Liver (tissue), 9 donors: ENCODE results near the gene DSCAM. TPM values are rescaled to one million over a fixed set of nuclear protein-coding genes. Genes with fewer than 3 reads are reported as not detected.

ENCODE experiments used
- DNase-seq: peaks from one replicate; pipeline ENCODE4 v3.0.0-alpha.2; 2017; ENCODE audit warnings: low spot score
- H3K27ac ChIP-seq, 2 donors: one replicate each; pipeline ENCODE4 v1.7.0; 2013; ENCODE audit warnings: inconsistent platforms in 2 of 2, low read length in 2 of 2, control low read depth in 1 of 2, low read depth in 1 of 2, mild to moderate bottlenecking in 1 of 2
- H3K27me3 ChIP-seq, 4 donors: one replicate each; pipeline versions ENCODE4 v1.6.1 to v1.7.0; 2013; ENCODE audit warnings: low read length in 3 of 4, inconsistent platforms in 1 of 4, mild to moderate bottlenecking in 1 of 4, moderate library complexity in 1 of 4; ENCODE audit not compliant: control insufficient read depth in 4 of 4, insufficient read depth in 4 of 4
- H3K36me3 ChIP-seq, 4 donors: one replicate each; pipeline versions ENCODE4 v1.6.1 to v1.7.0; 2013; ENCODE audit warnings: low read length in 3 of 4, mild to moderate bottlenecking in 3 of 4, low read depth in 1 of 4, moderate library complexity in 1 of 4; ENCODE audit not compliant: control insufficient read depth in 4 of 4, insufficient read depth in 3 of 4
- H3K4me1 ChIP-seq, 4 donors: one replicate each; pipeline versions ENCODE4 v1.6.1 to v1.7.0; 2013; ENCODE audit warnings: low read length in 3 of 4, mild to moderate bottlenecking in 3 of 4, moderate library complexity in 1 of 4; ENCODE audit not compliant: control insufficient read depth in 4 of 4, insufficient read depth in 4 of 4
- H3K4me3 ChIP-seq, 3 donors: one replicate each; pipeline versions ENCODE4 v1.6.1 to v1.7.0; 2013; ENCODE audit warnings: low read length in 3 of 3, control low read depth in 1 of 3, low read depth in 1 of 3, mild to moderate bottlenecking in 1 of 3
- H3K9ac ChIP-seq, 2 donors: one replicate each; pipeline ENCODE4 v1.7.0; 2013; ENCODE audit warnings: low read length in 2 of 2, mild to moderate bottlenecking in 2 of 2, moderate library complexity in 2 of 2, control low read depth in 1 of 2, low read depth in 1 of 2
- H3K9me3 ChIP-seq, 4 donors: one replicate each; pipeline versions ENCODE4 v1.6.1 to v1.7.0; 2013; ENCODE audit warnings: low read length in 3 of 4; ENCODE audit not compliant: control insufficient read depth in 4 of 4
- EGR1 ChIP-seq, 2 donors: IDR thresholded peaks; 2 replicates each; pipeline ENCODE4 v1.6.1; 2016 to 2018; ENCODE audit warnings: antibody characterized with exemption in 2 of 2, low read depth in 2 of 2
- FOXA1 ChIP-seq: IDR thresholded peaks from 2 replicates; pipeline ENCODE4 v1.6.1; 2016; ENCODE audit warnings: antibody characterized with exemption
- FOXA2 ChIP-seq: IDR thresholded peaks from 2 replicates; pipeline ENCODE4 v1.6.1; 2016; ENCODE audit warnings: antibody characterized with exemption
- GABPA ChIP-seq, 2 donors: IDR thresholded peaks in 1 of 2; conservative IDR thresholded peaks in 1 of 2; 2 replicates each; pipeline ENCODE4 v1.6.1; 2016; ENCODE audit warnings: antibody characterized with exemption in 2 of 2, mild to moderate bottlenecking in 1 of 2, moderate library complexity in 1 of 2
- HNF4A ChIP-seq, 2 donors: conservative IDR thresholded peaks; 2 replicates each; pipeline ENCODE4 v1.6.1; 2016; ENCODE audit warnings: antibody characterized with exemption in 2 of 2, mild to moderate bottlenecking in 2 of 2
- HNF4G ChIP-seq: IDR thresholded peaks from 2 replicates; pipeline ENCODE4 v1.6.1; 2016; ENCODE audit warnings: antibody characterized with exemption
- JUND ChIP-seq, 2 donors: IDR thresholded peaks; 2 replicates each; pipeline ENCODE4 v1.6.1; 2016; ENCODE audit warnings: antibody characterized with exemption in 2 of 2
- NR2F2 ChIP-seq: IDR thresholded peaks from 2 replicates; pipeline ENCODE4 v1.6.1; 2016; ENCODE audit warnings: antibody characterized with exemption
- RAD21 ChIP-seq, 2 donors: IDR thresholded peaks; 2 replicates each; pipeline ENCODE4 v1.6.1; 2016; ENCODE audit warnings: antibody characterized with exemption in 2 of 2, mild to moderate bottlenecking in 2 of 2
- RXRA ChIP-seq, 2 donors: IDR thresholded peaks; 2 replicates each; pipeline ENCODE4 v1.6.1; 2017 to 2018; ENCODE audit warnings: antibody characterized with exemption in 2 of 2, mild to moderate bottlenecking in 1 of 2
- SP1 ChIP-seq: IDR thresholded peaks from 2 replicates; pipeline ENCODE4 v1.6.1; 2018; ENCODE audit warnings: antibody characterized with exemption, mild to moderate bottlenecking
- TAF1 ChIP-seq: conservative IDR thresholded peaks from 2 replicates; pipeline ENCODE4 v1.6.1; 2016; ENCODE audit warnings: antibody characterized with exemption, mild to moderate bottlenecking
- YY1 ChIP-seq: IDR thresholded peaks from 2 replicates; pipeline ENCODE4 v1.6.1; 2016; ENCODE audit warnings: antibody characterized with exemption, mild to moderate bottlenecking
- WGBS: extraction: QIAGEN DNeasy Blood & Tissue Kit; methylation state at CpG from one replicate; pipeline ENCODE4 v1.1.7; 2013; 5-methylcytosine and 5-hydroxymethylcytosine counted together
- polyA plus RNA-seq, 2 donors: library from polyadenylated mRNA; stranded (reverse) in 1 of 2; unstranded in 1 of 2; fragments of 200-250 nt in 1 of 2; fragments of >200 nt in 1 of 2; fragmentation: Nextera tagmentation in 1 of 2; extraction: Ambion mirVana in 1 of 2; gene quantifications; one replicate each; pipeline versions ENCODE4 v1.2.1 to v1.2.3, GENCODE V29; 2013 to 2015
- total RNA-seq, 2 donors: library from RNA; depleted of rRNA; stranded (reverse); fragments of >200 nt; gene quantifications; one replicate each; pipeline ENCODE4 v1.2.3, GENCODE V29; 2014
- TF ChIP-seq, protein P1 (sequence below): fragments of 150-350 bp; IDR thresholded peaks from 2 replicates; pipeline ENCODE4 v1.5.1; 2017; ENCODE audit warnings: improper control_type of control experiment, low read depth, low read length; ENCODE audit not compliant: missing input control
- TF ChIP-seq, protein P2 (sequence below): IDR thresholded peaks from 2 replicates; pipeline ENCODE4 v1.6.1; 2016; ENCODE audit warnings: antibody characterized with exemption
- TF ChIP-seq, protein P3 (sequence below): IDR thresholded peaks from 2 replicates; pipeline ENCODE4 v1.6.1; 2016; ENCODE audit warnings: antibody characterized with exemption, mild to moderate bottlenecking
- TF ChIP-seq, protein P4 (sequence below): IDR thresholded peaks from 2 replicates; pipeline ENCODE4 v1.6.1; 2016; ENCODE audit warnings: antibody characterized with exemption
- TF ChIP-seq, protein P5 (sequence below): IDR thresholded peaks from 2 replicates; pipeline ENCODE4 v1.6.1; 2016; ENCODE audit warnings: antibody characterized with exemption
- donor health status: healthy.
- donor health status: healthy.
- donor health status: healthy.
- donor health status: healthy.
- donor health status: healthy.

DSCAM gene
- total and polyA plus RNA-seq, 4 donors = 0.02 to 0.23 (median 0.10) TPM

DNA sequence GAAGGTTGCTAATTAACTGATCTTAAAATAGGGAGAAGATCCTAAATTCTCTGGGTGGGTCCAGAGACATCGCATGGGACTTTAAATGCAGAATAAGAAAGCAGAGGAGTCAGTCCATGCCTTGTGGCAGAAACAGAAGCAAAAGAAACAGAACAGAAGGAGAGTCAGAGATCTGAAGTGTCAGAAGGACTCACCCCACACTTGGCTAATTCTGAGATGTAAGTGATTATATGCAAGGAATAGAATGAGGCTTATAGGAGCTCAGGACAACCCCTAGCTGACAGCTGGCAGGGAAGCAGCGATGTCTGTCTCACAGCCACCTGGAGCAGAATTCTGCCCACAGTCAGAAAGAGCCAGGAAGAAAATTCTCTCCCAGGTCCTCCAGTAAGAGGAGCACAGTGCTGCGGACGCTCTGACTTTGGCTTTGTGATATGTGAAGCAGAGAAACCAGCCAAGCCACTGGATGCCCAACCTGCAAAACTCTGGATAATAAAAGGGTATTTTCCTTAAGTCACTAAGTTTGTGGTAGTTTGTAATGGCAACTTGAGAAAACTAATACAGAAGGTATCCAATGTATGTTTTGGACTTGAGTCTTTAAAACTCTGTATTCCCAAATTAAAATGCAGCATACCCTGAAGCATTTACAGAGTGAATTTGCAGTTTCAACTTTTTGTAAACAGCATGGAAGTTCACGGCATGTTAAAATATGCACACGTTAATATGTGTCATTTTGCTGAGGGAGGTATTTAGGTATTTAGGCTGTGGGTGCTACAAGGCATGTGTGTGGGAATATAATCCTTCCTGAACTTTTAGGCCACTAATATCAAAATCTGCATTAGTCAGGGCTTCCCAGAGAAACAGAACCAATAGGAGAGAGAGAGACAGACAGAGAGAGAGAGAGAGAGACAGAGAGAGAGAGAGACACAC lies 591.2 kb downstream of the DSCAM start:
- 78% methylated on average over 6 of the region's 6 CpGs for WGBS
- peaks cover 3 to 6% (median 4%) of the 10 kb centered on the region in 4 donors for H3K9me3 ChIP-seq
- no peak overlapping the region for H3K9ac ChIP-seq
- TF ChIP-seq SP1 (no peak), FOXA1 (no peak), FOXA2 (no peak)
- no peak overlapping the region for H3K27ac ChIP-seq
- no peak overlapping the region for H3K4me3 ChIP-seq
- peaks cover 0 to 5% (median 2%) of the 10 kb centered on the region in 4 donors for H3K27me3 ChIP-seq
- DNase-seq = no peak
- H3K36me3 ChIP-seq = no peaks in the 10 kb centered on the region
- H3K4me1 ChIP-seq = no peaks in the 10 kb centered on the region

DNA sequence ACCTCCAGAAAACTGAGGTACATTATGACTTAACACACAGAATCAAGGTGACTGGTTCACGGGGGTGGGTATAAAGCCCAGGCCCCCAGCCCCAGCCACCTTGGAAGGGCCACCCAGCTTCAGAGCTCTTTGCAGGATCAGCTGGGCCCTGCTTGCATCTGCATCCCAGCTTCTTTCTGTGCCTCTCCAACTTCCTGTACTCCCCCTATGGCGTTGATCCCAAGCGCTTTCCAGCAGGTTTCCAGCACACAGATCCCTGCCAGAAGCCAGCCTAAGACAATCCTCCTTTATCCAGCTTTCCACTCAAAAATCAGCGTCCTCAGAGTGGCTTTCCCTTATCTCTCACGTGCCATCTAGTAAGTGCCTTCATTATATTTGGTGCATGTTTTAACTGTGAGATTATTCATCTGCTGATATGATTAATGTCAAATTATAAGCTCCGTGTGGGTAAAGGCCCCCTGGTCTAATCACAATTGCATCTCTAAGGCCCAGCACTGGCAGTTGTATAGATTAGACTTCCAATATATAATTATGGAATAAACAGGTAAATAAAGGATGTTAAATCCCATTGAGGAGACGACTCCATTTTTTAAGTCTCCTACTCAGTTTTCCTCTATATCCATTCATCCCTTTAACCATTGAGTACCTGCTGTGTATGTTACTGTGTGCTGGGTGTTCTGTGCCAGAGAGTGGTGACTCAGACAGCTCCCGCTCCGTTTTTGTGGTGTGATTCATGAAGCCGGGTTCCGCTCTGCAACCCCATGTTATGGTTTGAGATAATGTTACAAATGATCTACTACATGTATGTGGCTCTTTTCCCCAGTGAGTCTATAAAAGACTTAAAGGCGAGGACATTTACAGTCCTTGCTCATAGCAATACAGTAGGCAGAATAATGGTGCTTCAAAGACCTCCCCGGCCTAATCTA lies 592.2 kb downstream of the DSCAM start:
- Histone ChIP-seq H3K9me3 (peaks cover 3 to 7% (median 4%) of the 10 kb centered on the region in 4 donors), H3K4me1 (no peaks in the 10 kb centered on the region), H3K4me3 (no peak overlapping the region), H3K9ac (no peak overlapping the region), H3K27me3 (peaks cover 0 to 5% (median 2%) of the 10 kb centered on the region in 4 donors), H3K36me3 (no peaks in the 10 kb centered on the region), H3K27ac (no peak overlapping the region)
- 71% methylated on average over 13 of the region's 13 CpGs for WGBS
- DNase-seq = no peak
- TF ChIP-seq FOXA2 = no peak
- TF ChIP-seq RAD21 (IDR thresholded peaks at IDR 0.05) = no peak
- no peak for TF ChIP-seq YY1
- TF ChIP-seq JUND (IDR thresholded peaks at IDR 0.05) = no peak
- TF ChIP-seq, protein P1, sequence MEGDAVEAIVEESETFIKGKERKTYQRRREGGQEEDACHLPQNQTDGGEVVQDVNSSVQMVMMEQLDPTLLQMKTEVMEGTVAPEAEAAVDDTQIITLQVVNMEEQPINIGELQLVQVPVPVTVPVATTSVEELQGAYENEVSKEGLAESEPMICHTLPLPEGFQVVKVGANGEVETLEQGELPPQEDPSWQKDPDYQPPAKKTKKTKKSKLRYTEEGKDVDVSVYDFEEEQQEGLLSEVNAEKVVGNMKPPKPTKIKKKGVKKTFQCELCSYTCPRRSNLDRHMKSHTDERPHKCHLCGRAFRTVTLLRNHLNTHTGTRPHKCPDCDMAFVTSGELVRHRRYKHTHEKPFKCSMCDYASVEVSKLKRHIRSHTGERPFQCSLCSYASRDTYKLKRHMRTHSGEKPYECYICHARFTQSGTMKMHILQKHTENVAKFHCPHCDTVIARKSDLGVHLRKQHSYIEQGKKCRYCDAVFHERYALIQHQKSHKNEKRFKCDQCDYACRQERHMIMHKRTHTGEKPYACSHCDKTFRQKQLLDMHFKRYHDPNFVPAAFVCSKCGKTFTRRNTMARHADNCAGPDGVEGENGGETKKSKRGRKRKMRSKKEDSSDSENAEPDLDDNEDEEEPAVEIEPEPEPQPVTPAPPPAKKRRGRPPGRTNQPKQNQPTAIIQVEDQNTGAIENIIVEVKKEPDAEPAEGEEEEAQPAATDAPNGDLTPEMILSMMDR = no peak
- TF ChIP-seq, protein P2, sequence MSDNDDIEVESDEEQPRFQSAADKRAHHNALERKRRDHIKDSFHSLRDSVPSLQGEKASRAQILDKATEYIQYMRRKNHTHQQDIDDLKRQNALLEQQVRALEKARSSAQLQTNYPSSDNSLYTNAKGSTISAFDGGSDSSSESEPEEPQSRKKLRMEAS = no peak
- TF ChIP-seq EGR1 (IDR thresholded peaks at IDR 0.05; ENCODE audit: low read depth in 2 of 2) = no peak
- no peak for TF ChIP-seq HNF4A (conservative IDR thresholded peaks at IDR 0.05)
- TF ChIP-seq, protein P3, sequence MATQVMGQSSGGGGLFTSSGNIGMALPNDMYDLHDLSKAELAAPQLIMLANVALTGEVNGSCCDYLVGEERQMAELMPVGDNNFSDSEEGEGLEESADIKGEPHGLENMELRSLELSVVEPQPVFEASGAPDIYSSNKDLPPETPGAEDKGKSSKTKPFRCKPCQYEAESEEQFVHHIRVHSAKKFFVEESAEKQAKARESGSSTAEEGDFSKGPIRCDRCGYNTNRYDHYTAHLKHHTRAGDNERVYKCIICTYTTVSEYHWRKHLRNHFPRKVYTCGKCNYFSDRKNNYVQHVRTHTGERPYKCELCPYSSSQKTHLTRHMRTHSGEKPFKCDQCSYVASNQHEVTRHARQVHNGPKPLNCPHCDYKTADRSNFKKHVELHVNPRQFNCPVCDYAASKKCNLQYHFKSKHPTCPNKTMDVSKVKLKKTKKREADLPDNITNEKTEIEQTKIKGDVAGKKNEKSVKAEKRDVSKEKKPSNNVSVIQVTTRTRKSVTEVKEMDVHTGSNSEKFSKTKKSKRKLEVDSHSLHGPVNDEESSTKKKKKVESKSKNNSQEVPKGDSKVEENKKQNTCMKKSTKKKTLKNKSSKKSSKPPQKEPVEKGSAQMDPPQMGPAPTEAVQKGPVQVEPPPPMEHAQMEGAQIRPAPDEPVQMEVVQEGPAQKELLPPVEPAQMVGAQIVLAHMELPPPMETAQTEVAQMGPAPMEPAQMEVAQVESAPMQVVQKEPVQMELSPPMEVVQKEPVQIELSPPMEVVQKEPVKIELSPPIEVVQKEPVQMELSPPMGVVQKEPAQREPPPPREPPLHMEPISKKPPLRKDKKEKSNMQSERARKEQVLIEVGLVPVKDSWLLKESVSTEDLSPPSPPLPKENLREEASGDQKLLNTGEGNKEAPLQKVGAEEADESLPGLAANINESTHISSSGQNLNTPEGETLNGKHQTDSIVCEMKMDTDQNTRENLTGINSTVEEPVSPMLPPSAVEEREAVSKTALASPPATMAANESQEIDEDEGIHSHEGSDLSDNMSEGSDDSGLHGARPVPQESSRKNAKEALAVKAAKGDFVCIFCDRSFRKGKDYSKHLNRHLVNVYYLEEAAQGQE = no peak
- TF ChIP-seq GABPA (IDR thresholded peaks at IDR 0.05 in 1 of 2, conservative IDR thresholded peaks at IDR 0.05 in 1 of 2) = no peak
- TF ChIP-seq, protein P4, sequence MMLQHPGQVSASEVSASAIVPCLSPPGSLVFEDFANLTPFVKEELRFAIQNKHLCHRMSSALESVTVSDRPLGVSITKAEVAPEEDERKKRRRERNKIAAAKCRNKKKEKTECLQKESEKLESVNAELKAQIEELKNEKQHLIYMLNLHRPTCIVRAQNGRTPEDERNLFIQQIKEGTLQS = no peak
- TF ChIP-seq, protein P5, sequence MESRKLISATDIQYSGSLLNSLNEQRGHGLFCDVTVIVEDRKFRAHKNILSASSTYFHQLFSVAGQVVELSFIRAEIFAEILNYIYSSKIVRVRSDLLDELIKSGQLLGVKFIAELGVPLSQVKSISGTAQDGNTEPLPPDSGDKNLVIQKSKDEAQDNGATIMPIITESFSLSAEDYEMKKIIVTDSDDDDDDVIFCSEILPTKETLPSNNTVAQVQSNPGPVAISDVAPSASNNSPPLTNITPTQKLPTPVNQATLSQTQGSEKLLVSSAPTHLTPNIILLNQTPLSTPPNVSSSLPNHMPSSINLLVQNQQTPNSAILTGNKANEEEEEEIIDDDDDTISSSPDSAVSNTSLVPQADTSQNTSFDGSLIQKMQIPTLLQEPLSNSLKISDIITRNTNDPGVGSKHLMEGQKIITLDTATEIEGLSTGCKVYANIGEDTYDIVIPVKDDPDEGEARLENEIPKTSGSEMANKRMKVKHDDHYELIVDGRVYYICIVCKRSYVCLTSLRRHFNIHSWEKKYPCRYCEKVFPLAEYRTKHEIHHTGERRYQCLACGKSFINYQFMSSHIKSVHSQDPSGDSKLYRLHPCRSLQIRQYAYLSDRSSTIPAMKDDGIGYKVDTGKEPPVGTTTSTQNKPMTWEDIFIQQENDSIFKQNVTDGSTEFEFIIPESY = no peak
- no peak for TF ChIP-seq RXRA (IDR thresholded peaks at IDR 0.05)
- no peak for TF ChIP-seq NR2F2
- no peak for TF ChIP-seq HNF4G
- TF ChIP-seq TAF1 = no peak
- no peak for TF ChIP-seq SP1
- no peak for TF ChIP-seq FOXA1
